Thyroid gland (tissue), 4 donors: ENCODE data around the gene TSEN34.

Source experiments
- POLR2A ChIP-seq, 2 donors: fragments of 450-650 bp; IDR thresholded peaks; one replicate each; pipeline ENCODE4 v1.6.1; 2017; ENCODE audit warnings: antibody characterized with exemption in 2 of 2, mild to moderate bottlenecking in 2 of 2, moderate library complexity in 1 of 2
- TF ChIP-seq, protein P1 (sequence below), 6 experiments: fragments of 200-600 bp in 3 of 6; fragments of 450-650 bp in 3 of 6; sonication (generic) in 3 of 6; IDR thresholded peaks; one replicate each; pipeline ENCODE4 v1.5.1; 2016 to 2019; ENCODE audit warnings: antibody characterized with exemption in 6 of 6, mild to moderate bottlenecking in 2 of 6, inconsistent platforms in 1 of 6, moderate library complexity in 1 of 6

DNA sequence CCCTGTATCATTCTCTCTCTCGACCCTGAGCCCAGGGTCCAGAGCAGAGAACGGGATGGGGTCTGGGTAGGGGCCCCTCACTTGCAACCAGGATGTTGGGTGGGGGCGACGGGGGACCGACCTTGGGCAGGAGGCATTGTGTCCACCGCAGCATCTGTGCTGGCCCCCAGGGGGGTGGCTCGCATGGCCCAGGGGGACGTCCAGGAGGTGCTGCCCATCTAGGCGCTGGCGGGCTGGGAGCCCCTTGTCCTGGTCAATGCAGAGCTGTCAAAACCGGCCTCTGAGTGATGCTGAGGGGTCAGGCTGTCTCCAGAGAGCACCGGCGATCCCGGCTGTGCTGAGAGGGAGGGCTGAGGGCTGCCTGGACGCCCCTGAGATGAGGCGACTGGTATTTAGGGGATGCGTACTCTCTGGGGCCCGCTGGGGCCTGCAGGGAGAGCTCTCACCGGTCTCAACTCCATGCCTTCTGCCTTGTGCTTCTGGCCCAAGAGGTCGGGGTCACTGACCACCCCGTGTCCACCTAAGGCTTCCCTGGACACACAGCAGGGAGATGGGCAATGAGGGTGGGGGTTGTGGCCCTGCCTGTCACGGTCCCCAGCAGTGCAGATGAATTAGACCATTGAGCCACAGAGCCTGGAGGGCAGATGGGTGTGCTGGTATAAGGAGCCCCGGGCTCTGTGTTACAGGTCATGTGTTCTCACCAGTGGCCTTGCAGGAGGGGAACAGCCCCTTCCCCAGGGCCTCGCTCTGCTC, 18.1 kb downstream of the TSEN34 start:
- TF ChIP-seq, protein P1, sequence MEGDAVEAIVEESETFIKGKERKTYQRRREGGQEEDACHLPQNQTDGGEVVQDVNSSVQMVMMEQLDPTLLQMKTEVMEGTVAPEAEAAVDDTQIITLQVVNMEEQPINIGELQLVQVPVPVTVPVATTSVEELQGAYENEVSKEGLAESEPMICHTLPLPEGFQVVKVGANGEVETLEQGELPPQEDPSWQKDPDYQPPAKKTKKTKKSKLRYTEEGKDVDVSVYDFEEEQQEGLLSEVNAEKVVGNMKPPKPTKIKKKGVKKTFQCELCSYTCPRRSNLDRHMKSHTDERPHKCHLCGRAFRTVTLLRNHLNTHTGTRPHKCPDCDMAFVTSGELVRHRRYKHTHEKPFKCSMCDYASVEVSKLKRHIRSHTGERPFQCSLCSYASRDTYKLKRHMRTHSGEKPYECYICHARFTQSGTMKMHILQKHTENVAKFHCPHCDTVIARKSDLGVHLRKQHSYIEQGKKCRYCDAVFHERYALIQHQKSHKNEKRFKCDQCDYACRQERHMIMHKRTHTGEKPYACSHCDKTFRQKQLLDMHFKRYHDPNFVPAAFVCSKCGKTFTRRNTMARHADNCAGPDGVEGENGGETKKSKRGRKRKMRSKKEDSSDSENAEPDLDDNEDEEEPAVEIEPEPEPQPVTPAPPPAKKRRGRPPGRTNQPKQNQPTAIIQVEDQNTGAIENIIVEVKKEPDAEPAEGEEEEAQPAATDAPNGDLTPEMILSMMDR (IDR thresholded peaks at IDR 0.05): no peak
- TF ChIP-seq POLR2A (IDR thresholded peaks at IDR 0.05): no peak
